Endodermal cell (in vitro differentiated cells): ENCODE data around the gene FRRS1L. TPM values are rescaled to one million over a fixed set of nuclear protein-coding genes. Genes with fewer than 3 reads are reported as not detected.

Source experiments
- DNase-seq: peaks from one replicate; pipeline ENCODE4 v3.0.0-alpha.2; 2017
- H3K27ac ChIP-seq: 2 replicates; pipeline ENCODE4 v1.5.1; 2013; ENCODE audit warnings: mild to moderate bottlenecking, low read depth, low read length, moderate library complexity
- H3K27me3 ChIP-seq: 2 replicates; pipeline ENCODE4 v1.6.1; 2013; ENCODE audit warnings: mild to moderate bottlenecking, low read length, moderate library complexity; ENCODE audit not compliant: insufficient read depth, control insufficient read depth, poor library complexity, severe bottlenecking
- H3K36me3 ChIP-seq: 2 replicates; pipeline ENCODE4 v1.7.0; 2013; ENCODE audit warnings: mild to moderate bottlenecking, low read length, moderate library complexity; ENCODE audit not compliant: control insufficient read depth, insufficient read depth
- H3K4me1 ChIP-seq: one replicate; pipeline ENCODE4 v1.7.0; 2013; ENCODE audit warnings: low read length; ENCODE audit not compliant: control insufficient read depth, insufficient read depth
- H3K4me3 ChIP-seq: 2 replicates; pipeline ENCODE4 v1.5.1; 2013; ENCODE audit warnings: mild to moderate bottlenecking, low read length, moderate library complexity
- H3K9ac ChIP-seq: 2 replicates; pipeline ENCODE4 v1.6.1; 2013; ENCODE audit warnings: mild to moderate bottlenecking, low read length, moderate library complexity; ENCODE audit not compliant: poor library complexity, severe bottlenecking; ENCODE audit errors: extremely low read depth
- H3K9me3 ChIP-seq: 2 replicates; pipeline ENCODE4 v1.6.1; 2013; ENCODE audit warnings: mild to moderate bottlenecking, low read length, moderate library complexity; ENCODE audit not compliant: control insufficient read depth
- H3K27ac Mint-ChIP-seq: 2 replicates; pipeline ENCODE4 v1.8.0; 2020; ENCODE audit warnings: mixed read lengths
- H3K27me3 Mint-ChIP-seq: 2 replicates; pipeline ENCODE4 v1.8.0; 2021; ENCODE audit warnings: mild to moderate bottlenecking, mixed read lengths; ENCODE audit not compliant: insufficient read depth
- H3K36me3 Mint-ChIP-seq: 2 replicates; pipeline ENCODE4 v1.8.0; 2020; ENCODE audit warnings: low read depth, mixed read lengths
- H3K4me1 Mint-ChIP-seq: 2 replicates; pipeline ENCODE4 v1.8.0; 2020; ENCODE audit warnings: mixed read lengths
- H3K4me3 Mint-ChIP-seq: 2 replicates; pipeline ENCODE4 v1.8.0; 2020; ENCODE audit warnings: mild to moderate bottlenecking, moderate library complexity, mixed read lengths
- H3K9me3 Mint-ChIP-seq: 2 replicates; pipeline ENCODE4 v1.8.0; 2020; ENCODE audit warnings: mild to moderate bottlenecking, mixed read lengths
- CTCF ChIP-seq: fragments of 200-600 bp; sonication (generic); conservative IDR thresholded peaks from 2 replicates; pipeline ENCODE4 v1.5.0; 2021; ENCODE audit warnings: antibody characterized with exemption, mild to moderate bottlenecking
- WGBS, 2 experiments: methylation state at CpG; one replicate each; pipeline versions ENCODE4 v1.1.5 to v1.1.7; 2013; ENCODE audit warnings: missing lambda C conversion rate in 2 of 2, mixed read lengths in 1 of 2; ENCODE audit not compliant: insufficient coverage in 1 of 2, insufficient read length in 1 of 2; 5-methylcytosine and 5-hydroxymethylcytosine counted together
- total RNA-seq, 2 donors: library from RNA; stranded (reverse); fragmentation: NEBNext Ultra II Directional in 1 of 2; extraction: Animal tissue kit (Norgen Biotek cat#: 25700) in 1 of 2; gene quantifications; 2 replicates in 1 of 2; 3 replicates in 1 of 2; pipeline ENCODE4 v1.2.1, GENCODE V29; 2021

Gene FRRS1L
- total RNA-seq, 2 donors from 2014 or later = 1.5 to 1.8 TPM

GRCh38 chr9:109182550-109182939 is 15.5 kb upstream of the FRRS1L start:
- Mint-ChIP-seq H3K36me3 (no peaks in the 10 kb centered on the region), H3K27me3 (no peaks in the 10 kb centered on the region), H3K4me3 (no peak overlapping the region), H3K27ac (no peak overlapping the region), H3K9me3 (no peaks in the 10 kb centered on the region), H3K4me1 (no peaks in the 10 kb centered on the region)
- H3K9me3 ChIP-seq = no peaks in the 10 kb centered on the region
- H3K4me1 ChIP-seq = no peaks in the 10 kb centered on the region
- no peaks in the 10 kb centered on the region for H3K27me3 ChIP-seq
- no peaks in the 10 kb centered on the region for H3K36me3 ChIP-seq
- 88 to 93% methylated on average over 8 to 9 of the region's 9 CpGs for WGBS, 2 experiments
- no peak overlapping the region for H3K9ac ChIP-seq
- DNase-seq = no peak
- no peak overlapping the region for H3K4me3 ChIP-seq
- TF ChIP-seq CTCF = no peak
- no peak overlapping the region for H3K27ac ChIP-seq

- Histone ChIP-seq H3K27ac (no peak overlapping the region), H3K4me3 (no peak overlapping the region), H3K4me1 (no peaks in the 10 kb centered on the region), H3K27me3 (no peaks in the 10 kb centered on the region), H3K9me3 (no peaks in the 10 kb centered on the region), H3K9ac (no peak overlapping the region), H3K36me3 (no peaks in the 10 kb centered on the region)
- no peak for DNase-seq
- no peak overlapping the region for H3K4me3 Mint-ChIP-seq
- no peaks in the 10 kb centered on the region for H3K36me3 Mint-ChIP-seq
- H3K27me3 Mint-ChIP-seq = no peaks in the 10 kb centered on the region
- no peak for TF ChIP-seq CTCF
- no peaks in the 10 kb centered on the region for H3K4me1 Mint-ChIP-seq
- H3K9me3 Mint-ChIP-seq = no peaks in the 10 kb centered on the region
- 94 to 100% methylated on average over 1 of the region's 1 CpG for WGBS, 2 experiments
- no peak overlapping the region for H3K27ac Mint-ChIP-seq
Observed at GRCh38 chr9:109181284-109181683, 14.2 kb upstream of the FRRS1L start.

DNA sequence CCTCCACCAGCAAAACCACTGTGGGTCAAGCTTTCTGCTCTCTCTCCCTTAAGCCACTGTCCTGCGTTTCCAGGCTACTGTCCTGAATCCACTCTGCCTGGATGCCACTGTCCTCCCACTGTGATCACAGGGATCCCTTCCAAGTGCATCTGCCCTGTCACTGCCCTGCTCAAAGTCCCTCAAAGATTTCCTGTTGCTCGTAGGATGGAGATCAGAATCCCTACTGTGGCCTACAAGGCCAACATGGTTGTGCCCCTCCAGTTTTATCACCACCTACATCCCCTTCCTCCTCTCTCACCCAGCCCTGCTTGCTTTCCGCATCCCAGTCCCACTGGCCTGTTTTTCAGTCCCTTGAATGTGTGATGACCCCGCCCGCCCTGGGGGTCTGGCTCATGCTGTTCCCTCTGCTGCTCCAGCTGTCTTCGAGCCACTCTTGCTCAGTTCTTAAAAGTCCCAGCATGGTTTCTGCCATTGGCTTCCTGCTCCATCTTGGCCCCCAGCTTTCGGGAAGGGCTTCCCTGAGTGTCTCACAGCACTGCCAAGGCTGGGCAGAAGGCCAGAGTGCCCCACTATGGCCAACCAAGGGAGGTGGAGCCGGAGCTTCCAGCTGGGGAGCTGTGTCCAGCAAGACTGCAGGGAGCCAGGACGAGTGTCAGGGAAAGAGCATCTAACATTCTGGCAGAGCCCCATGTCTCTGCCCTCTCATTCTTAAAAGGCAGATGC is 12.9 kb upstream of the FRRS1L start:
- Mint-ChIP-seq H3K36me3 (no peaks in the 10 kb centered on the region), H3K4me1 (no peaks in the 10 kb centered on the region), H3K4me3 (no peak overlapping the region), H3K27me3 (no peaks in the 10 kb centered on the region), H3K9me3 (no peaks in the 10 kb centered on the region), H3K27ac (no peak overlapping the region)
- TF ChIP-seq CTCF = no peak
- Histone ChIP-seq H3K27me3 (no peaks in the 10 kb centered on the region), H3K9me3 (no peaks in the 10 kb centered on the region), H3K4me1 (no peaks in the 10 kb centered on the region), H3K27ac (no peak overlapping the region), H3K36me3 (no peaks in the 10 kb centered on the region), H3K9ac (no peak overlapping the region), H3K4me3 (no peak overlapping the region)
- 84 to 87% methylated on average over 6 to 9 of the region's 9 CpGs for WGBS, 2 experiments
- no peak for DNase-seq
